Kidney epithelial cell (primary cell): ENCODE results near the gene OXGR1. TPM values are rescaled to one million over a fixed set of nuclear protein-coding genes. Genes with fewer than 3 reads are reported as not detected.

ENCODE experiments used
- DNase-seq: peaks from one replicate; pipeline ENCODE4 v3.0.0-alpha.2; 2010; ENCODE audit warnings: low read depth
- H3K27me3 ChIP-seq: 2 replicates; pipeline ENCODE4 v1.6.0; 2011; ENCODE audit warnings: low read length; ENCODE audit not compliant: control insufficient read depth, insufficient read depth
- H3K36me3 ChIP-seq: 2 replicates; pipeline ENCODE4 v1.5.1; 2011; ENCODE audit warnings: low read length; ENCODE audit not compliant: control insufficient read depth, insufficient read depth
- H3K4me3 ChIP-seq: 2 replicates; pipeline ENCODE4 v1.5.1; 2011; ENCODE audit warnings: low read depth, mild to moderate bottlenecking, control low read depth, low read length
- total RNA-seq: library from RNA; depleted of rRNA; stranded (reverse); fragments of >200 nt; gene quantifications from 2 replicates; pipeline ENCODE4 v1.2.3, GENCODE V29; 2015
- TF ChIP-seq, protein P1 (sequence below): IDR thresholded peaks from 2 replicates; pipeline ENCODE4 v1.5.1; 2011; ENCODE audit warnings: mild to moderate bottlenecking, moderate library complexity, low read length, control low read depth, inconsistent platforms; ENCODE audit not compliant: insufficient read depth, poor library complexity, severe bottlenecking

The OXGR1 gene
- total RNA-seq, 1 donor from 2014 or later, result not detected

DNA sequence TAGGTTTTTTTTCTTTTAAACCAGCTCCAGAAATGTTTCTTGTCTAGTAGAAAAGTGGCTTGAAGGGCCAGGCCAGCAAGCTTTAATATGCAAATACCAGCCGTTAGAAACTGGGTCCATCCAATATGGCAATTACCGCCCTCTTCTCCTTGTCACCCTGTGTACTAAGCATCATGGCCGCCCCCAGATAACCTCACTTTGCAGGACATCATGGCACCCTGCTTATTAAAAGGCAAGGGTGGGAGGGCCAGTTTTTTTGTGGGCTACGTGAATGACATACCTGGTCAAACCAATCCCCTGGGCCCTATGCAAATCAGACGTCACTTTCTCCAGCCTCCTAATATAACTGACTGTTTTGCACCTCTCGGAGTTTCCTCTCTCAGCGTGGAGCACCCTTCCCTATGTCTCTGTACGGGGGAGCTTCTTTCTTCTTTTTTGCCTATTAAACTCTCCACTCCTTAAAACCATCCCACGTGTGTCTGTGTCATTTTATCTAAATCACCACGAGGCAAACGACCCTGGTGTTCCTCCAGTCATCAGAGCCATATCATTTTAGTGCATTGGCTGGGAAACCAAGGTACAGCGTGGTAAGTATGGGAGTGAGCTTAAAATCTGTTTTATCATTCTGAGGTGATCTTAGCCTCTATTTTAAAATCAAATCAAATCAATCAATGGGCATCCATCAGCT lies 27.7 kb downstream of the OXGR1 start:
- Histone ChIP-seq H3K4me3 (no peak overlapping the region), H3K36me3 (no peaks in the 10 kb centered on the region), H3K27me3 (no peaks in the 10 kb centered on the region)
- DNase-seq, result no peak
- TF ChIP-seq, protein P1, sequence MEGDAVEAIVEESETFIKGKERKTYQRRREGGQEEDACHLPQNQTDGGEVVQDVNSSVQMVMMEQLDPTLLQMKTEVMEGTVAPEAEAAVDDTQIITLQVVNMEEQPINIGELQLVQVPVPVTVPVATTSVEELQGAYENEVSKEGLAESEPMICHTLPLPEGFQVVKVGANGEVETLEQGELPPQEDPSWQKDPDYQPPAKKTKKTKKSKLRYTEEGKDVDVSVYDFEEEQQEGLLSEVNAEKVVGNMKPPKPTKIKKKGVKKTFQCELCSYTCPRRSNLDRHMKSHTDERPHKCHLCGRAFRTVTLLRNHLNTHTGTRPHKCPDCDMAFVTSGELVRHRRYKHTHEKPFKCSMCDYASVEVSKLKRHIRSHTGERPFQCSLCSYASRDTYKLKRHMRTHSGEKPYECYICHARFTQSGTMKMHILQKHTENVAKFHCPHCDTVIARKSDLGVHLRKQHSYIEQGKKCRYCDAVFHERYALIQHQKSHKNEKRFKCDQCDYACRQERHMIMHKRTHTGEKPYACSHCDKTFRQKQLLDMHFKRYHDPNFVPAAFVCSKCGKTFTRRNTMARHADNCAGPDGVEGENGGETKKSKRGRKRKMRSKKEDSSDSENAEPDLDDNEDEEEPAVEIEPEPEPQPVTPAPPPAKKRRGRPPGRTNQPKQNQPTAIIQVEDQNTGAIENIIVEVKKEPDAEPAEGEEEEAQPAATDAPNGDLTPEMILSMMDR, result no peak

DNA sequence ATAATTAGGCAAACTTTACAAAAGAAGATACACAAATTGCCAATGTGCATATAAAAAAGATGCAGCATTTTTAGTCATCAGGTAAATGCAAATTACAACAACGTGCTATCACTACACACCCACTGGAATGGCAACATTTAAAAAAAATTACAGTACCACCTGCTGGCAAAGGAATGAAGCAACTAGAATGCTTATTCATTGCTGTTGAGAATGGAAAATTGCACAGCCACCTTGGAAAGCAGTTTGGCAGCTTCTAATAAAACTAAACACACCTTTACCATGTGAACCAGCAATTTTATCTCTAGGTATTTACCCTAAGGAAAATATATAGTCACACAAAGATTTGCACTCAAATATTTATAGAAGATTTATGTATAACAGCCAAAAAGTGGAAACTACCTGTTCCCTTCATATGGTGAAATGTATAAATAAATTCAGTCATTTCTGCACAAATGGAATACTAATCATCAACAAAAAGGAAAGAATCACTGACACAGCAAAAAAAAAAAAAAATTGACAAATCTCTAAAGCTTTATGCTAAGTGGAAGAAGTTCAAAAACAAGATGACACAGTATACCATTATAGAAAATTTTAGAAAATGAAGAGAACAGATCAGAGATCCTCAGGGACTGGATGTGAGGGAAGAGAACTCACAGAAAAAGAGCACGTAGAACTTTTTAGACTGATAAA lies 30.3 kb downstream of the OXGR1 start:
- Histone ChIP-seq H3K36me3 (no peaks in the 10 kb centered on the region), H3K4me3 (no peak overlapping the region), H3K27me3 (no peaks in the 10 kb centered on the region)
- no peak for DNase-seq
- TF ChIP-seq, protein P1, result peak; percentile 7

DNA sequence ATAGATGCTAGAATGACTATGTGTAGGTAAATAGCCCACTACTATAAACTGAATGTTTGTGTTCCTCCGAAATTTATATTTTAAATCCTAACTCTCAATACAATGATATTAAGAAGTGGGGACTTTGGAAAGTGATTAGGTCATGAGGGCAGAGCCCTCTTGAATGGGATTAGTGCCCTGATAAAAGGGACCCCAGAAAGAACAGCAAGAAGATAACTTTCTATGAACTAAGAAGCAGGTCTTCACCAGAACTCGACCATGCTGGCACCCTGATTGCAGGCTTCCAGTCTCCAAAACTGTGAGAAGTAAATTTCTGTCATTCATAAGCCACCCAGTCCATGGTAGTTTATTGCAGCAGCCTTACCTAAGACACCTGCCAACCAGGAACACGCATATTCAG lies 33.9 kb downstream of the OXGR1 start:
- Histone ChIP-seq H3K36me3 (no peaks in the 10 kb centered on the region), H3K27me3 (no peaks in the 10 kb centered on the region), H3K4me3 (no peak overlapping the region)
- TF ChIP-seq, protein P1, result no peak
- DNase-seq, result no peak

DNA sequence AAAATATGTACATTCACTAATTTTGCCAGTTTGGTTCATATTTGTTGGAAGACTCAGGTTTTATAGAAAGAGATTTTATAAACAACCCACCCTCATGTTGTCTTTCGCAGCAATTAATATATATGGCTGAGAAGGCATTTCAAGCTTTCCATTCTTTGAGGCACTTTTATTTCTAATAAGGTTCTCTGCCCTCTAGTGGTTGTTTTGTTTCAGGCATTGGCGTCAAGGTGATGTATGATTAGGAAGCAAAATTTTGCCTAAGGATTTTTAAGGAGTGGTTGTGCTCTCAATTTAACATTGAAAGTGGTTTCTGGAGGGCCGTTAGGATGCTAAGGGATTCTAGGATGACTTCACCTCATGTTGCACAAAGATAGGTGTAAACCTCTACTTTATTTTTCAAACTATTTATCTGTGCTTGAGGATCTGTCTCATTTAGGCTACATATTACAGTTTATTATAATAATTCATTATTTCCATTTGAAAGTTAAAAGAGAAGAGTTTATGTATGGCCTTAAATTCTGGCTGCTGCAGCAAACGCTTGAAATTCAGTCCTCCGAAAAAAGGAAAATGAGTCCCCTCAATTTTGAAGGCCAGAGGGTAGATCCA lies 35.9 kb downstream of the OXGR1 start:
- no peak overlapping the region for H3K4me3 ChIP-seq
- TF ChIP-seq, protein P1, result peak; percentile 77
- peak; percentile 9 for DNase-seq
- H3K36me3 ChIP-seq, result no peaks in the 10 kb centered on the region
- no peaks in the 10 kb centered on the region for H3K27me3 ChIP-seq

DNA sequence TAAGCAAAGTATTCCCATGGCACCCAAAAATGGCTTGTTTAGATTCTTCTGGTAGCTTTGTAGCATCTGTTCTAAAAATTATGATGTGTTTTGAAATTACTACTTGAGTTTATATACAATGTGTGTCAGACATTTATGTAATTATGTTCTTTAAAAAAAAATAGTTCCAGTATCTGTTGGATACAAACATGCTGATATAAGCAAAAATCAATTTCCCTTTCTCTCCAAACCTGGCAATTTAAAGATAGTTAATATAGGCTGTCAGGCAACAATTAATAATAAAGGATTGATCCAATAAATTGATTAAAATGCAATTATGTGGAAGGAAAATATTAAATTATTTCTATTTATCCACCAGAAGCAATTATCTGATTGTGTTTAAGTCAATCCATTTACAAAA lies 41.7 kb downstream of the OXGR1 start:
- Histone ChIP-seq H3K36me3 (no peaks in the 10 kb centered on the region), H3K27me3 (no peaks in the 10 kb centered on the region), H3K4me3 (no peak overlapping the region)
- no peak for DNase-seq
- TF ChIP-seq, protein P1, result no peak
